IMR-90 (cell line): Measurements from ENCODE around the gene TRIM2. TPM values are rescaled to one million over a fixed set of nuclear protein-coding genes. Genes with fewer than 3 reads are reported as not detected.

ENCODE experiments used
- ATAC-seq: fragments of 200-7000 bp; cut with Tn5 transposase; 2 replicates; pipeline ENCODE4 v1.9.1; 2020; ENCODE audit warnings: low read depth, mild to moderate bottlenecking, moderate library complexity
- BruUV-seq: library from RNA; stranded (reverse); fragments of 400-500 nt; replicated peaks from 2 replicates; lab custom pipeline; 2021; lab: Mats Ljungman, UMichigan
- CTCF ChIA-PET: fragments of 300-600 bp; formaldehyde crosslinking; extraction: SDS; loops from one replicate; lab custom pipeline; 2021; ENCODE audit warnings: antibody characterized with exemption; lab: Yijun Ruan, JAX
- POLR2A ChIA-PET: fragments of 300-600 bp; sonication (Branson Sonifier 250); formaldehyde crosslinking; loops from one replicate; lab custom pipeline; 2022; ENCODE audit warnings: antibody characterized with exemption; ENCODE audit not compliant: unreplicated experiment; lab: Charles Lee
- DNase-seq: peaks from one replicate; pipeline ENCODE4 v3.0.0; 2013
- H2AFZ ChIP-seq: replicated peaks from 2 replicates; pipeline ENCODE3; 2013; ENCODE audit warnings: low read length, mild to moderate bottlenecking; ENCODE audit not compliant: poor library complexity
- H2AK5ac ChIP-seq: 2 replicates; pipeline ENCODE4 v1.6.1; 2013; ENCODE audit warnings: low read depth, low read length, inconsistent platforms
- H2AK9ac ChIP-seq: replicated peaks from 2 replicates; pipeline ENCODE3; 2013; ENCODE audit warnings: mild to moderate bottlenecking, low read depth, low read length, moderate library complexity; ENCODE audit not compliant: poor library complexity
- H2BK120ac ChIP-seq: 2 replicates; pipeline ENCODE4 v1.6.1; 2013; ENCODE audit warnings: low read depth, low read length, inconsistent platforms
- H2BK15ac ChIP-seq: 3 replicates; pipeline ENCODE4 v1.6.1; 2013; ENCODE audit warnings: low read depth, low read length, inconsistent platforms
- H2BK20ac ChIP-seq: 2 replicates; pipeline ENCODE4 v1.6.1; 2013; ENCODE audit warnings: low read depth, mild to moderate bottlenecking, inconsistent platforms, low read length, moderate library complexity
- H2BK5ac ChIP-seq: 2 replicates; pipeline ENCODE4 v1.6.1; 2013; ENCODE audit warnings: mild to moderate bottlenecking, low read depth, low read length, inconsistent platforms; ENCODE audit not compliant: poor library complexity, severe bottlenecking
- H3K14ac ChIP-seq: replicated peaks from 2 replicates; pipeline ENCODE4 v1.6.1; 2013; ENCODE audit warnings: low read depth, low read length, inconsistent platforms
- H3K18ac ChIP-seq: 2 replicates; pipeline ENCODE4 v1.6.1; 2013; ENCODE audit warnings: low read depth, low read length, control low read depth
- H3K23ac ChIP-seq: 2 replicates; pipeline ENCODE4 v1.6.1; 2013; ENCODE audit warnings: low read depth, low read length, inconsistent platforms
- H3K27ac ChIP-seq: 2 replicates; pipeline ENCODE4 v1.5.1; 2013; ENCODE audit warnings: mild to moderate bottlenecking, control low read depth, low read length; ENCODE audit not compliant: insufficient read depth
- H3K27me3 ChIP-seq: 2 replicates; pipeline ENCODE4 v1.6.1; 2013; ENCODE audit warnings: low read length; ENCODE audit not compliant: control insufficient read depth, insufficient read depth
- H3K36me3 ChIP-seq: 2 replicates; pipeline ENCODE4 v1.6.1; 2013; ENCODE audit warnings: low read length, mixed read lengths; ENCODE audit not compliant: control insufficient read depth, insufficient read depth
- H3K4ac ChIP-seq: 2 replicates; pipeline ENCODE4 v1.6.1; 2013; ENCODE audit warnings: low read depth, low read length, inconsistent platforms
- H3K4me1 ChIP-seq: 2 replicates; pipeline ENCODE4 v1.6.1; 2013; ENCODE audit warnings: low read length, mixed read lengths; ENCODE audit not compliant: control insufficient read depth, insufficient read depth
- H3K4me2 ChIP-seq: 2 replicates; pipeline ENCODE4 v1.6.1; 2013; ENCODE audit warnings: low read depth, mild to moderate bottlenecking, control low read depth, low read length, moderate library complexity
- H3K4me3 ChIP-seq: 2 replicates; pipeline ENCODE4 v1.5.1; 2013; ENCODE audit warnings: low read depth, mild to moderate bottlenecking, control low read depth, low read length, moderate library complexity; ENCODE audit not compliant: insufficient read depth
- H3K56ac ChIP-seq: 2 replicates; pipeline ENCODE4 v1.6.1; 2013; ENCODE audit warnings: low read length, inconsistent platforms; ENCODE audit not compliant: insufficient read depth; ENCODE audit errors: extremely low read depth
- H3K79me1 ChIP-seq, 2 experiments: 2 replicates each; pipeline ENCODE4 v1.6.1; 2013; ENCODE audit warnings: low read length in 2 of 2, inconsistent platforms in 1 of 2, low read depth in 1 of 2
- H3K9ac ChIP-seq: 2 replicates; pipeline ENCODE4 v1.6.1; 2013; ENCODE audit warnings: low read depth, low read length, control low read depth
- H3K9me1 ChIP-seq: 2 replicates; pipeline ENCODE4 v1.6.1; 2013; ENCODE audit warnings: low read length, inconsistent platforms; ENCODE audit not compliant: insufficient read depth
- H3K9me3 ChIP-seq: 2 replicates; pipeline ENCODE4 v1.6.1; 2013; ENCODE audit warnings: low read length; ENCODE audit not compliant: control insufficient read depth, insufficient read depth
- H4K20me1 ChIP-seq: 2 replicates; pipeline ENCODE4 v1.6.1; 2013; ENCODE audit warnings: low read length, inconsistent platforms; ENCODE audit not compliant: insufficient read depth
- H4K5ac ChIP-seq: 2 replicates; pipeline ENCODE4 v1.6.1; 2013; ENCODE audit warnings: mild to moderate bottlenecking, low read depth, low read length, control low read depth
- H4K8ac ChIP-seq, 2 experiments: 2 replicates each; pipeline ENCODE4 v1.6.1; 2013; ENCODE audit warnings: low read depth in 2 of 2, low read length in 2 of 2, control low read depth in 1 of 2, inconsistent platforms in 1 of 2
- H4K91ac ChIP-seq: 2 replicates; pipeline ENCODE4 v1.6.1; 2013; ENCODE audit warnings: low read depth, low read length, inconsistent platforms; ENCODE audit not compliant: insufficient read depth
- BHLHE40 ChIP-seq: fragments of 150-350 bp; IDR thresholded peaks from 2 replicates; pipeline ENCODE4 v1.6.1; 2016; ENCODE audit warnings: mild to moderate bottlenecking, low read depth, low read length
- CHD1 ChIP-seq: IDR thresholded peaks from 2 replicates; pipeline ENCODE4 v1.6.1; 2012; ENCODE audit warnings: low read depth, low read length, improper control_type of control experiment
- FOS ChIP-seq: fragments of 150-350 bp; IDR thresholded peaks from 2 replicates; pipeline ENCODE4 v1.6.1; 2016; ENCODE audit warnings: low read depth, low read length
- MAZ ChIP-seq: IDR thresholded peaks from 2 replicates; pipeline ENCODE4 v1.6.1; 2012; ENCODE audit warnings: low read depth, mild to moderate bottlenecking, low read length, improper control_type of control experiment, moderate library complexity, borderline replicate concordance
- MXI1 ChIP-seq: IDR thresholded peaks from 2 replicates; pipeline ENCODE4 v1.6.1; 2012; ENCODE audit warnings: low read depth, mild to moderate bottlenecking, low read length, moderate library complexity, borderline replicate concordance
- SMC3 ChIP-seq: fragments of 150-350 bp; IDR thresholded peaks from 2 replicates; pipeline ENCODE4 v1.6.1; 2016; ENCODE audit warnings: low read depth, mild to moderate bottlenecking, antibody characterized with exemption, low read length, moderate library complexity
- WGBS, 2 experiments: methylation state at CpG; one replicate each; pipeline versions ENCODE4 v1.1.5 to v1.1.7; 2013; ENCODE audit warnings: missing lambda C conversion rate in 2 of 2; ENCODE audit not compliant: insufficient read length in 1 of 2; ENCODE audit errors: extremely low coverage in 2 of 2; 5-methylcytosine and 5-hydroxymethylcytosine counted together
- dilution Hi-C: fragments of 300-500 bp; cut with HindIII; formaldehyde crosslinking; loops from one replicate; pipeline ENCODE4 v1.14.3; 2018; ENCODE audit warnings: low sequenced_read_pairs; ENCODE audit not compliant: unreplicated experiment
- in situ Hi-C: fragments of 300-500 bp; cut with MboI; formaldehyde crosslinking; loops from 3 replicates; pipeline ENCODE4 v1.14.3; 2019; ENCODE audit warnings: low sequenced_read_pairs, inconsistent platforms, mixed read lengths
- intact Hi-C: fragments of 100-400 bp; cut with micrococcal nuclease; formaldehyde crosslinking; loops from 2 replicates; pipeline ENCODE4 v1.10.0; 2022
- polyA plus RNA-seq, 3 experiments: library from polyadenylated mRNA; depleted of rRNA; stranded (reverse); fragments of >200 nt; gene quantifications; 2 replicates each; pipeline ENCODE4 v1.2.3, GENCODE V29; 2012; ENCODE audit warnings: low replicate concordance in 1 of 3
- total RNA-seq: library from RNA; depleted of rRNA; stranded (reverse); fragments of >200 nt; gene quantifications from 2 replicates; pipeline ENCODE4 v1.2.3, GENCODE V29; 2012
- TF ChIP-seq, protein P1 (sequence below): fragments of 150-350 bp; IDR thresholded peaks from 2 replicates; pipeline ENCODE4 v1.6.1; 2016; ENCODE audit warnings: low read depth, mild to moderate bottlenecking, low read length, moderate library complexity, borderline replicate concordance
- TF ChIP-seq, protein P2 (sequence below): conservative IDR thresholded peaks from 2 replicates; pipeline ENCODE4 v1.5.1; 2012; ENCODE audit warnings: mild to moderate bottlenecking, low read depth, low read length, improper control_type of control experiment

The TRIM2 gene
- total and polyA plus RNA-seq, 2 of the 4 experiments (the other 2 are of a cell fraction): 16.0 to 64.2 TPM

DNA sequence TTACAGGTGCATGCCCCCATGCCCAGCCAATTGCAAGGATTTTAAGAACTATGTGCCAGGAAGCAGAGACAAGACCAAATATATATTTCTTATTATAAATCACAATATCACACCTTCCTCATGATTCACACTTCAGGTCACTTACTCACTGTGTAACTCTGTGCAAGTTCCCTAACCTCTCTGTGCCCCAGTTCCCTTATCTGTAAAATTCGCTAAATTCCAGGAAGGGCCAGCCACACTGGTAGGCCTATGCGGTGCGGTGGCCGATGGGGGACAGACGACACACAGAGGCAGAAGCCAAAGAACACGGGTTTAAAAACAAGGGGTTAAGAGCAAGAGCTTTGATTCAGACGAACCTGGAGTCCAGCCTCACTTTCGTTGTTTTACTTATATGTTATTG lies 2.8 kb downstream of the TRIM2 start:
- H3K4me2 ChIP-seq: no peak overlapping the region
- no peak overlapping the region for H2BK120ac ChIP-seq
- BruUV-seq: no TSS peak
- H2BK20ac ChIP-seq: no peak overlapping the region
- no peak for TF ChIP-seq FOS
- TF ChIP-seq, protein P1, sequence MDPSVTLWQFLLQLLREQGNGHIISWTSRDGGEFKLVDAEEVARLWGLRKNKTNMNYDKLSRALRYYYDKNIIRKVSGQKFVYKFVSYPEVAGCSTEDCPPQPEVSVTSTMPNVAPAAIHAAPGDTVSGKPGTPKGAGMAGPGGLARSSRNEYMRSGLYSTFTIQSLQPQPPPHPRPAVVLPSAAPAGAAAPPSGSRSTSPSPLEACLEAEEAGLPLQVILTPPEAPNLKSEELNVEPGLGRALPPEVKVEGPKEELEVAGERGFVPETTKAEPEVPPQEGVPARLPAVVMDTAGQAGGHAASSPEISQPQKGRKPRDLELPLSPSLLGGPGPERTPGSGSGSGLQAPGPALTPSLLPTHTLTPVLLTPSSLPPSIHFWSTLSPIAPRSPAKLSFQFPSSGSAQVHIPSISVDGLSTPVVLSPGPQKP: no peak
- no peak for TF ChIP-seq MAZ
- no peak for TF ChIP-seq SMC3
- TF ChIP-seq CHD1: no peak
- no peak for TF ChIP-seq MXI1
- TF ChIP-seq, protein P2, sequence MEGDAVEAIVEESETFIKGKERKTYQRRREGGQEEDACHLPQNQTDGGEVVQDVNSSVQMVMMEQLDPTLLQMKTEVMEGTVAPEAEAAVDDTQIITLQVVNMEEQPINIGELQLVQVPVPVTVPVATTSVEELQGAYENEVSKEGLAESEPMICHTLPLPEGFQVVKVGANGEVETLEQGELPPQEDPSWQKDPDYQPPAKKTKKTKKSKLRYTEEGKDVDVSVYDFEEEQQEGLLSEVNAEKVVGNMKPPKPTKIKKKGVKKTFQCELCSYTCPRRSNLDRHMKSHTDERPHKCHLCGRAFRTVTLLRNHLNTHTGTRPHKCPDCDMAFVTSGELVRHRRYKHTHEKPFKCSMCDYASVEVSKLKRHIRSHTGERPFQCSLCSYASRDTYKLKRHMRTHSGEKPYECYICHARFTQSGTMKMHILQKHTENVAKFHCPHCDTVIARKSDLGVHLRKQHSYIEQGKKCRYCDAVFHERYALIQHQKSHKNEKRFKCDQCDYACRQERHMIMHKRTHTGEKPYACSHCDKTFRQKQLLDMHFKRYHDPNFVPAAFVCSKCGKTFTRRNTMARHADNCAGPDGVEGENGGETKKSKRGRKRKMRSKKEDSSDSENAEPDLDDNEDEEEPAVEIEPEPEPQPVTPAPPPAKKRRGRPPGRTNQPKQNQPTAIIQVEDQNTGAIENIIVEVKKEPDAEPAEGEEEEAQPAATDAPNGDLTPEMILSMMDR: no peak
- TF ChIP-seq BHLHE40: no peak
- H3K4me1 ChIP-seq: peaks cover 4% of the 10 kb centered on the region
- intact Hi-C loops: loop anchor here (1.0 kb wide), 1 partner anchor 111 kb away; no protein-coding TSS in a partner anchor
- ChIA-PET CTCF (interaction anchor here (1.8 kb wide), 2 partner anchors 9 to 12 kb away, joined by 4 read pairs; no protein-coding TSS in a partner anchor), POLR2A (no interaction called here)
- no peak overlapping the region for H3K27ac ChIP-seq
- no peak overlapping the region for H3K4ac ChIP-seq
- H3K9me3 ChIP-seq: no peaks in the 10 kb centered on the region
- no peaks in the 10 kb centered on the region for H4K20me1 ChIP-seq
- no peak overlapping the region for H4K91ac ChIP-seq
- no peak overlapping the region for H3K23ac ChIP-seq
- H3K18ac ChIP-seq: no peak overlapping the region
- no peak overlapping the region for H3K14ac ChIP-seq
- no peak overlapping the region for H2BK15ac ChIP-seq
- H3K27me3 ChIP-seq: no peaks in the 10 kb centered on the region
- no peaks in the 10 kb centered on the region for H3K79me1 ChIP-seq
- no peak for DNase-seq
- no peak overlapping the region for H4K5ac ChIP-seq
- no peak overlapping the region for H2AFZ ChIP-seq
- in situ Hi-C loops: no loop called here
- no peak overlapping the region for H3K9ac ChIP-seq
- dilution Hi-C loops: no loop called here
- H2AK9ac ChIP-seq: no peak overlapping the region
- H3K56ac ChIP-seq: no peak overlapping the region
- H3K36me3 ChIP-seq: no peaks in the 10 kb centered on the region
- H3K9me1 ChIP-seq: no peaks in the 10 kb centered on the region
- no peak overlapping the region for H3K4me3 ChIP-seq
- no peak overlapping the region for H4K8ac ChIP-seq
- WGBS, 2 experiments: 63% methylated on average over 5 of the region's 8 CpGs; no CpG with 5 or more reads in 1 of the 2 experiments
- H2BK5ac ChIP-seq: no peak overlapping the region
- H2AK5ac ChIP-seq: no peak overlapping the region
- ATAC-seq: no peak
